Stimulated activated naive CD8-positive, alpha-beta T cell treated with anti-CD3 and anti-CD28 coated beads, Interleukin-15, Interleukin-2, amounts not matched to agents 100 U/mL and 50 U/mL, for 24 hours (primary cell): Measurements from ENCODE around the gene SLC35F2.
"Not testable (repeated sequence)": the region's sequence is repeated elsewhere in the genome, so short reads cannot be mapped to it uniquely, and the experiment has no call there.

Source experiments
- ATAC-seq: fragments of 150-1000 bp; cut with Tn5 transposase; one replicate; pipeline ENCODE4 v1.10.0; 2021
- DNase-seq: peaks from one replicate; pipeline ENCODE4 v3.0.0; 2021

The SLC35F2 gene

GRCh38 chr11:107789767-107790166, 68.8 kb downstream of the SLC35F2 start:
- no peak for ATAC-seq
- no peak for DNase-seq

- ATAC-seq: no peak
- no peak for DNase-seq
Measured at GRCh38 chr11:107787733-107788132, 70.9 kb downstream of the SLC35F2 start.

- ATAC-seq (peak; percentile 79), DNase-seq (peak; percentile 9)
Measured at GRCh38 chr11:107785401-107785800, 73.2 kb downstream of the SLC35F2 start.

- no peak for ATAC-seq
- no peak for DNase-seq
Measured at GRCh38 chr11:107783121-107783520, 75.5 kb downstream of the SLC35F2 start.

- DNase-seq (no peak), ATAC-seq (no peak)
Measured at GRCh38 chr11:107780775-107781174, 77.8 kb downstream of the SLC35F2 start.

GRCh38 chr11:107780136-107780535, 78.5 kb downstream of the SLC35F2 start:
- ATAC-seq: no peak
- DNase-seq: no peak

GRCh38 chr11:107778839-107779517, 79.6 kb downstream of the SLC35F2 start:
- no peak for DNase-seq
- ATAC-seq: no peak

- no peak for DNase-seq
- ATAC-seq: no peak
Measured at GRCh38 chr11:107777110-107777509, 81.5 kb downstream of the SLC35F2 start.

GRCh38 chr11:107776062-107776461, 82.5 kb downstream of the SLC35F2 start:
- ATAC-seq: no peak
- DNase-seq: no peak

GRCh38 chr11:107770551-107770951, 88.0 kb downstream of the SLC35F2 start:
- no peak for ATAC-seq
- no peak for DNase-seq

GRCh38 chr11:107769189-107769588, 89.4 kb downstream of the SLC35F2 start:
- peak; percentile 28 for ATAC-seq

GRCh38 chr11:107758719-107759355, 99.8 kb downstream of the SLC35F2 start:
- not testable (repeated sequence) for DNase-seq, ATAC-seq

More at GRCh38 chr11:107769189-107769588, 89.4 kb downstream of the SLC35F2 start:
- DNase-seq: no peak

- no peak for ATAC-seq
- DNase-seq: no peak
Measured at GRCh38 chr11:107757661-107758060, 100.9 kb downstream of the SLC35F2 start.

- DNase-seq (no peak), ATAC-seq (no peak)
Measured at GRCh38 chr11:107756553-107756952, 102.0 kb downstream of the SLC35F2 start.

- DNase-seq (no peak), ATAC-seq (no peak)
Measured at GRCh38 chr11:107752949-107753822, 105.4 kb downstream of the SLC35F2 start.

- no peak for ATAC-seq
- no peak for DNase-seq
Measured at GRCh38 chr11:107752508-107752907, 106.1 kb downstream of the SLC35F2 start.

- no peak for ATAC-seq
- DNase-seq: no peak
Measured at GRCh38 chr11:107751082-107751481, 107.5 kb downstream of the SLC35F2 start.

- no peak for DNase-seq
- no peak for ATAC-seq
Measured at GRCh38 chr11:107750313-107750712, 108.3 kb downstream of the SLC35F2 start.

GRCh38 chr11:107747622-107748021, 111.0 kb downstream of the SLC35F2 start:
- DNase-seq (no peak), ATAC-seq (no peak)

GRCh38 chr11:107744736-107745135, 113.9 kb downstream of the SLC35F2 start:
- ATAC-seq: no peak

GRCh38 chr11:107743191-107743590, 115.4 kb downstream of the SLC35F2 start:
- DNase-seq (no peak), ATAC-seq (no peak)

More at GRCh38 chr11:107744736-107745135, 113.9 kb downstream of the SLC35F2 start:
- no peak for DNase-seq

GRCh38 chr11:107741044-107741823, 117.4 kb downstream of the SLC35F2 start:
- peak; percentile 65 for ATAC-seq

More at GRCh38 chr11:107741044-107741823, 117.4 kb downstream of the SLC35F2 start:
- DNase-seq: peak; percentile 3
